Upper lobe of left lung (tissue), 4 donors: ENCODE data around the gene EDA.

Experiments
- POLR2A ChIP-seq, 4 donors: fragments of 450-650 bp; IDR thresholded peaks; one replicate each; pipeline ENCODE4 v1.5.1; 2016 to 2017; ENCODE audit warnings: antibody characterized with exemption in 4 of 4, mild to moderate bottlenecking in 2 of 4
- POLR2AphosphoS5 ChIP-seq, 2 donors: sonication (generic); formaldehyde crosslinking; IDR thresholded peaks; one replicate each; pipeline ENCODE4 v1.5.1; 2017; ENCODE audit warnings: antibody characterized with exemption in 2 of 2

DNA sequence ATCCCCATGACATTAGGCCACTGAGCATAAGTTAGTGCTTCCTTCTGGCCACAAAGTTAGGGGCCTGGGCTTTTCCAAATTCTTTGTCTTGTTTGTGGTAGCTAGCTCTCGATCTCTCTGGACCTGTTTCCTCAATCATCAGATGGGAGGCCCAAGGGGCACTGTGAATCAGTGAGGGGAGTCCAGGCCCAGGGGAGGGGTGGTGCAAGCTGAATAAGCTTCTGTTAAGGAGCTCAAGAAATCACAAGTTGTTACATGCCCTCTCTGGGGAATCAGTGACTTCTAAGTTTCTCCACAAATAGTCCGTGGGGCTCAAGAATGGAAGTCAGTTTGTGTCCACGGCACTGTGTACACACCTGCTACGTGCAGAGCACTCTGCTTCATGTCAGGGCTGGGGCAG is 418.7 kb downstream of the EDA start:
- TF ChIP-seq POLR2A (IDR thresholded peaks at IDR 0.05) (no peak), POLR2AphosphoS5 (IDR thresholded peaks at IDR 0.05) (no peak)
